Epithelial cell of esophagus (primary cell): ENCODE results near the gene GNB1.

Experiments
- DNase-seq: peaks from one replicate; pipeline ENCODE4 v3.0.0; 2010; ENCODE audit warnings: low read depth
- H3K4me3 ChIP-seq: 2 replicates; pipeline ENCODE4 v1.5.1; 2011; ENCODE audit warnings: mild to moderate bottlenecking, low read length, control low read depth
- CTCF ChIP-seq: IDR thresholded peaks from 2 replicates; pipeline ENCODE4 v1.5.1; 2011; ENCODE audit warnings: low read depth, mild to moderate bottlenecking, low read length, control low read depth, inconsistent platforms; ENCODE audit not compliant: insufficient read depth; ENCODE audit errors: missing control alignments

Gene GNB1

DNA sequence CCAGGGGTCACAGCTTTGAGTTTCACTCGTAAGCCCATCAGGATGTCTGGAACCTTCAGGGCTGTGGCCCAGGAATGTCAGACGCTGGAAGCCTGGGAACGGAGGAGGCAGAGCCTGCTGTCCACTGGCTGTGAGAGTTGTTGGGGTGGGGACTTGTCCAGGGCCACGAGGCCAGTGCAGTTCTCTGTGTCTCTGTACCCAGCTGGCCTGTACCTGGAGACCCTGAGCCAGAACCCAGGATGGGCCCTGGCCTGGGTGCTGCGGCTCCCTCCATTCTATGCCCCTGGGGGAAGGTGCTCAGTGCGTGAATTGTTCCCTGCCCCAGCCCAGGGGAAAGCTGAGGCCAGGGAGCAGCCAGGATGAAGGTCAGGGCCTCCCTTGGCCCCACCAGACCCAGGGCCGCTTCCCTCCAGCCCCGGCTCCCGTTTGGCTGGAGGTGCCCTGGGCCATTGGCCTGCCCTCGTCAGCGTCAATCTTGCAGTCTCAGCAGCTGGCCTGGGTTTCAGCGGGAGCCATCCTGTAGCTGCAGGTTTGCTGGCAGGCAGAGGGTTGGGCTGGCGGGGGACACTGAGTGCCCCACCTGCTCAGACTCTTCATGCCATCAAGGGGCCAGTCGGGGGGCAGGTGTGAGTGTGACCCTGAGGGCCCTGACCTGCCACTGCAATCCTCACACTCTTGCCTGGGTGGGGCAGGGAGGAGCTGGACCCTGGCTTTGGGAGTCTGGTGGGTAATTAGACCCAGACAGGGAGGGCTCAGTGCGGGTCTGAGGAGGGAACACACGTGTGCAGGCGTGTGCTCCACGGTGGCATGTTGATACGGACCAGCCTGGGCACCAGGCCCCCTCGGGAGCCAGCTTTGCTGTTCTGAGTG, 23.4 kb upstream of the GNB1 start:
- no peak for TF ChIP-seq CTCF
- H3K4me3 ChIP-seq: no peak overlapping the region
- no peak for DNase-seq

- H3K4me3 ChIP-seq: no peak overlapping the region
- DNase-seq: no peak
- TF ChIP-seq CTCF: no peak
Measured at GRCh38 chr1:1911350-1912041, 20.6 kb upstream of the GNB1 start.

DNA sequence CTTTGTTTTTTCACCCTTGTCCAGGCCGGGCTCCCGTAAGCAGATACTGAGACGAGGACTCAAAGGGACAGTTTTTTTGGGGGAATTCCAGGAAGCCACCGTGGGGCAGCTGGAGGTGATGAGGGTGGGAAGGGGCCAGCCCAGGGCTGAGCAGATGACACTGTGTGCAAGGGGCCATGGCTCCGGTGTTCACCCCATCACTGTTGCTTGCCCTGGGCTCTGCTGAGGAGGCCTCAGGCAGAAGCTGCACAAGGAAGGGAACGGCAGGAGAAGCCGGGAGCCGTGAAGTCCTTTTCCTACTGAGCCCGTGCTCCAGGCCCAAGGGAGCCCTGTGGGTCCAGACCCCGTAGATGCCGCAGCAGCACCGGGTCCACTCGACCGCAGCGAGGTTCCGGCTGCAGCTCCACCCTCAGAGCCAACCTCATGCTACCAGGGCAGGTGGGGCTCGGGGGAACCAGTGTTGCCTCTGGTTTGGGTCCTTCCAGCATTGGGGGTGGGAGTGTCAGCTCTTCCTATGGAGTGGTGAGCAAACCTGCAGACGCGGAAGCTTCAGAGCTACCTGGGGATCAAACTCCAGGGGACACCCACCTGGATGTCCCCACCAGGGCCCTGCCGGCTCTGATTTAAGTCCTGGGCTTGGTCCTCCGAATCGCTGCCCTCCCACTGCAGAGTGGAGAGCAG, 19.9 kb upstream of the GNB1 start:
- no peak for TF ChIP-seq CTCF
- DNase-seq: no peak
- no peak overlapping the region for H3K4me3 ChIP-seq

DNA sequence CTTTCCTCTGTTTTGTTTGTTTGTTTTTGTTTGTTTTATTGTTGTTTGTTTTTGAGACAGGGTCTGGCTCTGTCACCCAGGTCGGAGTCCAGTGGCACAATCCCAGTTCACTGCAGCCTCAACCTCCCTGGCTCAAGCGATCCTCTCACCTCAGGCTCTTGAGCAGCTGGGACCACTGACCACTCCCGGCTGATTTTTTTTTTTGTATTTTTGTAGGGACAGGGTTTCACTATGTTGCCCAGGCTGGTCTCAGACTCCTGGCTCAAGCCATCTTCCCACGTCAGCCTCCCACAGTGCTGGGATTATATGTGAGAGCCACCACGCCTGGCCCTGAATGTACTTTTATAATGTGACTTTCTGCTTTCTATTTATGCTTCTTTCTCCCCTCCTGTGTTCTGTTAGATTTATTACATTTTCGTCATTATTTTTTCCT, 19.2 kb upstream of the GNB1 start:
- TF ChIP-seq CTCF: no peak
- H3K4me3 ChIP-seq: peak overlapping the region; percentile 37
- DNase-seq: no peak

- no peak for TF ChIP-seq CTCF
- H3K4me3 ChIP-seq: peak overlapping the region; percentile 54
- DNase-seq: peak; percentile 34
Measured at GRCh38 chr1:1908506-1908791, 17.6 kb upstream of the GNB1 start.

- H3K4me3 ChIP-seq: no peak overlapping the region
- DNase-seq: peak; percentile 90
- peak; percentile 22 for TF ChIP-seq CTCF
Measured at GRCh38 chr1:1907098-1907736, 16.3 kb upstream of the GNB1 start.
